ENCODE measurements around the gene RPL27A.
A peak's percentile ranks its signal among the peaks of the same experiment; 100 is the strongest.

RPL27A gene

DNA sequence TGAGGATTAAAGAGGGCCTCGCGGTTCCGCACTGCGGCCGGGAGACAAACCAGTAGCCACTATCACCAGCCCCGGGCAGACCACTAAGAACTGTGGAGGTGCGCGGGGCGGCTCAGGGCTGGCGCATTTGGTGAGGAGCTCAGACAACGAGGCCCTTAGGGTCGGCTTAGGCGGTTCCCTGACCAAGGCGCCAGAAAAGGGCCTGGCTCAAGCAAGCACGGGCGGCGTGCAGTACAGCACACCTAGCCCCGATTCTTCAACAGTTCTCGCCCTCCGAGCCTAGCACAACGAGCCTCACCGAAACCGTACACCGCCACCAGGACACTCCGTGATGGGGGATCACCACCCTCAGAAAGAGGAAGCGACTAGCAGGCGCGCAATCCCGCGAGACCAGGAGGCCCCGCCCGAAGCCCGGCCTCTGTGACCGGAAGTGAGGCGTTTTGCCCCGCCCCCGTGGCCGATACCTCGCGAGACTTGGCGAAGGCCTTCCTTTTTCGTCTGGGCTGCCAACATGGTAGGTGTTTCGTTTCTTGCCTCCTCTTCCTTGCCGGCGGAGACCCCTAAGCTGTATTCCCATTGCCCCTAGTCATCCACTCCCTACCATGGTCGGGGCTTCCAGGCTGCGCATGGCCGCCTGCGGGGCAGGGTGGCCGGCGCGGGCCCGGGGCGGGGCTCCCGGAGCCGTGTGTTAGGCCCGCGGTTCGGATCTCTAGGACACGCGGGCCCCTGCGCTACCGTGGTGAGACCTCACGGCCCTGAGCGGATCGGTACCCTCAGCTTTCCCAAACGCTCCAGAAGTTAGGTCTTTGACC lies at the start of gene RPL27A, which contains the start of gene TRIM66:
Gene RPL27A, plus strand, starts transcription at position 490 of the 812 bp plus-strand sequence. Its CDS starts 22 bp downstream, at position 512.
Gene TRIM66, minus strand, starts transcription at position 363 of the 812 bp plus-strand sequence. CDS start 10,391 bp downstream, outside the sequence.
- peak; percentile 99 for DNase-seq

DNA sequence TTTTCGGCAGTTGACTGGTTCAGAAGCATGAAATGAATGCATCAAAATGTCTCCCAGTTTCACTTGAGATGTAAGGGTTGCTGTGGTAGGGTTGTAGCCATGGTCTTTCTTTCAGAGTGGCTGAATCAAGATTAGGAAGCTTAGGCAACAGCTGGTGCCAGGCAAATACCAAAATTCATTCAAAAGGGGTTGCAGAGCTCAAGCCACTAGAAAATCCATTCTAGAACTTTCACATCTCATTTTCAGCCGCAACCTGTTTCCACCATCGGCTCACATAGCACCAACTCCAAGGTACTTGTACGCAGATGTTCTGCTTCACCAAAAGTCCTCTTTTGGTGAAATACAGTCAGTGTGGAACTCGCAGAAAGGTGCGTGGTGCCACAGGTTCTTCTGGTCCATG lies 48.1 kb upstream of the RPL27A start:
- DNase-seq, result no peak

DNA sequence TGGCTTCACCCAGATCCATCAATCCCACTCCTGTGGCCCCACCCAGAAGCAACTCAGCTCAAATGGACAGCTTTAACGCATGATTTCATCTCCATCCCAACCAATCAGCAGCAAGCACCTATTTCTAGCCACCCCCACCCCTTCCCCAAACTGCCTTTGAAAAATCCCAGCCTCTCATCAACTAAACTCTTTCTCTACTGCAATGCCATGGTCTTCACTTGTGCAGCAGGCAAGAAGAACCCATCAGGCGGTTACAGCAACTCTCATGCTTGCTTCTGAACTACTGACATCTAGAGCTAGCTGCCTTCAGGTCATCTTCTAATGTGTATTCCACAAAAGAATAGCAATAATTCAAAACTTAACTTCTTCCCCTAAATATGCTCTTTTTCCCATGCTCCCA lies 46.5 kb upstream of the RPL27A start:
- no peak for DNase-seq

DNA sequence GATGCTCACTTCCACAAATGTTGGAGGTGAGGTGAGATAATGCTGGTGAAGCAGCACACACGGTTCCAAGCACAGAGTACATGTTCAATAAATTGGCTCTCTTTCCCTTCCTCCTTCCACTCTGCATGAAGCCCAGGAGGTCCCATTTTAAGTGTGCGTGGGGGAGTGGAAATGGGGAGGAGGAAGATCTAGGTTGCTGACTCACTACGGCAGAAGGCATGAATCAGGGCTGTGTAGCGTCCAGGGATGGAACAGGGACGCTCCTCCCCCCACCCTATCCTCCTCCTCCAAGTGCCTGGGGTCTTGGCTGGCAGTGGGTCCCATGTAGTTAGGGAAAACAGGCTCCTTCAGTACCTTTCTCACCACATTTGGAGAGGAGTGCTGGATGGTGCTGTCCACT lies 44.3 kb upstream of the RPL27A start:
- DNase-seq, result no peak

DNA sequence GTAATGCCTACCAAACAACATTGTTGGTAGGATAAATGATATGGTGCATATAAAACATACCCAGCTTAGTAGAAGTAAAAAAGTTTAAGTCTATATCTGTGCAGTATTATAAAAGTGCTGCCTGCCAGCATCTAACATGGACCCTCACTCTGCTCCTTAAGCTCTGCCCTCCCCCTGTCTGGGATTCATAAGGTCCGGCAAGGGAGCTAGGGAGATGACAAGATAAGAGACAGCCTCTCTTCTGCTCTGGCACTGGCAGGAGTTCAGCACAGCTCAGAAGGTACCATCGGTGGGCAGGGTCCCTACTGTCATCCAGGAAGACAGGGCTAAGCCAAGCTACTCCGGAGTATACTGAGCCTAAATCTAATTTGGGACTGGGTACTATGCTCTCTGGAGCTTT lies 42.9 kb upstream of the RPL27A start:
- no peak for DNase-seq

DNA sequence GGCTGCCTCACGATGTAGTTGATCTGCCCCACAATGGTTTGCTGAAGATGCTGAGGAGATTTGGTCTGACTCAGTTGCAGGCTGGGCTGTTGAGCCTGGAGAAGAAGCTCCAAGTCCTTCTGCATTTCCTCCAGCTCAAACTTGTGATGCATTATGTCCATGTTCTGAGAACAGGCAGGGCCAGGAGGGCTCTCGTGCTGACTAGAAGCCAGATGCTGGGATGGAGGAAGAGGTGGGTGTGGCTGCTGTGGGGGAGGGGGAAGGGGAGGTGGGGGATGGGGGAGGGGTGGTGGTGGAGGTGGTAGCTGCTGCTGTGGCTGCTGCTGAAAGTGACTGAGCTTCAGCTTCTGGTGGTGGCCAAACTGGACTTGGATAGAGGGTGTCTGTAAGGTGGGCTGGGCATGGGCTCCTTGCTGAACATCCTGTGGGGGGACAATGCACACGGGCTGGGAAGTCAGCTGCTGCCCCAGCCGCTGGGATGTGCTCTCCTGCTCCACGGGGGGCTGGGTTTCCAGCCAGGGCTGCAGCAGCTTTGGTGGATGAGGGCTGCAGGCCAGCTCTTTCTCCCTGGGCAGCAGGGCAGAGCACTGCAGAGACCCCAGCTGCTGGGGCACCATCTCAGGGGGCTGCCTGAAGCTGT lies 42.2 kb upstream of the RPL27A start:
- peak; percentile 72 for DNase-seq

DNA sequence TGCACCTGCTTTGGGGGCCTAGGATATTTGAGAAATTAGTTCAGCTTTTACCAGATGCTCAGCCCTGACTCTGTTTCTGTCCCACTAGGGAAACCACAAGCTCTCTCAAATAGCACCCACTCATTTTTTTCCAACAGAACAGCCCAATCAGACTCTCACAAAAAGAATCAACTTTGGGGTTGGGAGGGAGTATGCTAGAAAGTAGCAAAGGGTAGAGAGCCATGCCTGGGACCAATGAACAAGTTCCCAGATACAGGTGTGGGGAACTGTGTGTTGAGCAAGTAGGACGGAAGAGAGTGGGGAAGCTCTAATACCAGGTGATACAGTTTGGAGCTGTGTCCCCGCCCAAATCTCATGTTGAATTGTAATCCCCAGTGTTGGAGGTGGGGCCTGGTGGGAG lies 41.3 kb upstream of the RPL27A start:
- no peak for DNase-seq

DNA sequence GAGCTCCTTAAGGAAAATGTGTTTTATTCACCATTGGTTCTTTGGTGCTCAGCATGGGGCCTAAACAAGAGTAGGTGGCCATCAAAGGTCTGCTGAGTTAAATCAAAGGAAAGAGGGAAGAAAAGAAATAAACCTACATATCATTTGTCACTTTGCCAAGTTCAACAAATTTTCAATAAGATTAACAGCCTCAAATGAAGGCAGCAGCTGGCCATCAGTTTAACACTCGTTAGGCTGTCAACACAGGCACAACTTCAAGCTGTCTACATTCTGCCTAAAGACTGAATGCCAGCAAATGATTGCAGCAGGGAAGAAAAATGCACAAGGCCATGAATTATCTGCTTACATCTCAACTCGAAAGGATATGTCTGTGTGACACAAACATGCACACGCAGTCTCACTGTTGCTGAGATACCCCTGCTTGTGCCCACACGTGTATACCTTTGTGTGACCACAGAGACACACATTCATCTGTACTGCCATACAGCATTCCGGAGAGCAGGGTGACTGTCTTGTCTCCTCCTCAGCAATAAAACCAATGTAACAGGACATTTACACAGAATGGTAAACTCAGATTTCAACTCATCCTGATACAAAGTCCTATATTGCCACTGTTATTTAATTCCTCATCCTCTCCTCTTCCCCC lies 40.3 kb upstream of the RPL27A start:
- peak; percentile 96 for DNase-seq

DNA sequence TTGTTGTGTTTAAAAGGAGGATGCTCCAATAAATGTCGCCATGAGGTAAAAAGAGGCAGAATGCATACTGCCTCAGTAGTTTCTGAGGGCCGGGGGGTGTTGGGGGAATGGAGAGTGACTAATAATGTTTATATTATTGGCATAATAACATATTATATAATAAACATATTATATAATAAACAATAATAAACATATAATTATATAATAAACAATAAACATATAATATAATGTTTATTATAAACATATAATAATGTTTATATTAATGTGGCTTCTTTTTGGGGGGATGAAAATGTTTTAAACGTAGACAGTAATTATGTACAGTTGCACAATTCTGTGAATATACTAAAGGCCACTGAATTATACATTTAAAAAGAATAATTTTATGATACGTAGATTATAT lies 35.7 kb upstream of the RPL27A start:
- no peak for DNase-seq

DNA sequence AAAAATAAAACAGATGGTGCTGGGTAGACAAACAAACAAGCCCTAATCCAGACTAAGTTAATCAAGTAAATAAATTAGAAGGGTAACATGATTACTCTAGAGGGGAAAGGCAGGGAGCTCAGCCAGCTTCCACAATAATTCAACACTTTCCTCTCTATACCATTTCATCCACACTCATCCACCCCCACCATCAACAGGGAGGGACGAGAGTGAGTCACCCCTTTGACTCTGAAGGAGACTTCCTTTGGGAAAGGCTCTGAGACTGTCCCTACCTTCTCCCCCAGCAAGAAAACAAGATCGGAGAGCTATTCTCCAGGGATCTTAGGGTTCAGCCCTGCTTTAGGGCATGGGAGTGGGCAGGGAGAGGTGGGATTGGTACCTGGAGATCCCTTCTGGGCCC lies 33.2 kb upstream of the RPL27A start:
- peak; percentile 22 for DNase-seq

DNA sequence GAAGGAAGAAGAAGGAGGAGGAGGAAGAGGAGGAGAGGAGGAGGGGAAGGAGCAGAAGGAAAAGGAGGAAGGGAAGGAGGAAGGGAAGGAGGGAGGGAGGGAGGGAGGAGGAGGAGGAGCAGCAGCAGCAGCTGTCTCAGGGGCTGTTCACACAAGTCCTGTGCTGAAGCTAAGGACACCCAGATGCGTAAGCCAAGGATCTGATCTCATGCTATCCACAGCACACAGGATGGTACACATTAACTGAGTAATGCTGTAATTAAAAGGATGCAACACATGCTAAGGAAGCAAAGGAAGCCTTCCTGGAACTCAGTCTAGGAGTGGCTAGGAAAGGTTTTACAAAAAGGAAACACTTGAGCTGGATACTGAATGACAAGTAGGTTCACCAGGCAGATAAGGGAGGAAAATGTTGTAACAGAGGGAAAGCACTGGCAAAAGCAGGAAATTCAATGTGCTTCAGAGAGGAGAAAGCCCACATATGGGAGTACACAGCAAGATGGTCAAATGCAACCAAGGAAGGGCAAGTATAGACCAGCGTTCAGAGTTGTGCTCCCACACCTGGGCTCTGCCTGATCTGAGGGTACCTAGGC lies 32.1 kb upstream of the RPL27A start:
- peak; percentile 30 for DNase-seq

DNA sequence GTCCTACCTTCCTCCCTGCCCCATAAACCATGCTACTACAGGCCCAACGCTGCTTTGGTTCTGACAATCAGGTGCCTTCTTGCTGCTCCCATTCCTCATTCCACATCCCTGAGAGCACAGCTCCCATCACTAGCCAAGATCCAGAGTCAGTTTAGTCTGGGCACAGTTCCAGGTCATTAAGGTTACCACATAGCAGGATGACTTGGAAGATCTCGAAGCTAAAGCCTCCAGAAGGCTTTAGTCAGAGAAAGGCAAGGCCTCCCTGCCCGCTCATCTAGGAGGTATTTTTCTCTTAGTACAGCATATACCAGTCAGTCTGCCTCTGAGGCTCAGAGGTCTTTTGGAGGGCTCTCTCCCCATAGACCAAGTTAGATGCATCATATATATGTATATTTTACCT lies 30.5 kb upstream of the RPL27A start:
- DNase-seq, result peak; percentile 40

DNA sequence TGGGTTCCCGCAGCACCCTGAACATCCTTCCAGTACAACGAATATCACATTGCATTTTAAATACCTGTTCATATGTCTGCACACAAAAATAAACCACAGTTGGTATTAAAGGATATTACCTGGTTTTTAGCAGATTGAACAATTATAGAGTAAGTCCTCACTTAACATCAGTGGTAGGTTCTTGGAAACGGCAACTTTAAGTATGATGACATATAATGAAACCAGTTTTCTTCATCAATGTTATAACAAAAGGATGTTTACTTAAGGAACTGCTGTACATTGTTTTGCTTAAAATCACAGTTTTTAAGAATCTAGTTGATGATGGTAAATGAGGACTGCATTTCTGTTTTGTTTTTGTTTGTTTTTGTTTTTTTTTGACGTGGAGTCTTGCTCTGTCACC lies 28.1 kb upstream of the RPL27A start:
- DNase-seq, result peak; percentile 52

DNA sequence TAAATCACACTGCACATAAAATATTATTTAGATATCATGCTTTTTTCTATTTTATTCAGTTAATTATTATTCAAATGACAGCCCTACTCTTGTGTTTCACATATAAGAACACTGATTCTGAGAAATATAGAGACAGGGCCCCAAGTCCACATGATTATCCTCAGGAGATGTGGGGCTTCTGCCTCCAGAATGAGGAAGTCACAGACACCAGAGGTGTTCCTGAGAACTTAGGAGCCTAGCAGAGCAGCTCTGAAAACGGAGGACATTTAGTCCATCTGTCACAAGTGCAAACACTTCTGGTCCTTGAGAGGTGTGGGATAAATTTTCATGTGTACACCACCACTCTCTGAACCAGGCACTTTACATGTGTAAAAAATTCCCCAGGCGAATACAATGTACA lies 26.3 kb upstream of the RPL27A start:
- DNase-seq, result peak; percentile 18

DNA sequence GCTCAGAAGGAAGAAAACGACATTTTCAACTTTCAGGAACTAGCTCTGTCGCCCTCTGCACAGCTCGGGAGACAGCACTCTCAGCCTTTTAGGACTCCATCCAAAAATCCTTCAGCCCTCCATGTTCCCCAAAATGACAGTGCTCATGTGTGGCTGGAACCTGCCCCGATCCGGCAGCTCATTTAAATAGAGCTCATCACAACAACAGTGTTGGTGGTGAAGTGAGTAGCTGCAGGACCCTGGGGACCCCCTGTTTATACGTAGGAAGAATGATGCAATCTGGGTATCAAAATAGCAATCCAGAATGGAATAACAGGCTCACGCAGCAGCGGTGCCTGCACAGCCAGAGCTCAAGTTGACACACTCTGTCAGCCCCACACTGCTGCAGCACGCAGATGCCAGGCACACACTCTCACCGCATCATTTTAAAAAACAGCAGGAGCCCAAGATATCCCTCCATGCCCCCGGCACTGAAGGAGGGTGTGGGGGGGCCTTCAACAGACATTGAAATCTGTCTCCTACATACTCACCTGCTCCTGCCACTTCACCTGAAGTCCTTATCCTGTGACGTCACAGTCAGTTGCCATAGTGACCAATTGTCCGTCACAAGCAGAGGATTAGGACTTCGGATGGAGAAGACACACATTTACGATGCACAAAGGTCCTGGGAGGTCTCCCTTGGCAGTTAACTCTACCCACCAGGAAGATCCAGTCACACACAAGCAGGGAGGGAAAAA lies 24.1 kb upstream of the RPL27A start:
- peak; percentile 69 for DNase-seq

DNA sequence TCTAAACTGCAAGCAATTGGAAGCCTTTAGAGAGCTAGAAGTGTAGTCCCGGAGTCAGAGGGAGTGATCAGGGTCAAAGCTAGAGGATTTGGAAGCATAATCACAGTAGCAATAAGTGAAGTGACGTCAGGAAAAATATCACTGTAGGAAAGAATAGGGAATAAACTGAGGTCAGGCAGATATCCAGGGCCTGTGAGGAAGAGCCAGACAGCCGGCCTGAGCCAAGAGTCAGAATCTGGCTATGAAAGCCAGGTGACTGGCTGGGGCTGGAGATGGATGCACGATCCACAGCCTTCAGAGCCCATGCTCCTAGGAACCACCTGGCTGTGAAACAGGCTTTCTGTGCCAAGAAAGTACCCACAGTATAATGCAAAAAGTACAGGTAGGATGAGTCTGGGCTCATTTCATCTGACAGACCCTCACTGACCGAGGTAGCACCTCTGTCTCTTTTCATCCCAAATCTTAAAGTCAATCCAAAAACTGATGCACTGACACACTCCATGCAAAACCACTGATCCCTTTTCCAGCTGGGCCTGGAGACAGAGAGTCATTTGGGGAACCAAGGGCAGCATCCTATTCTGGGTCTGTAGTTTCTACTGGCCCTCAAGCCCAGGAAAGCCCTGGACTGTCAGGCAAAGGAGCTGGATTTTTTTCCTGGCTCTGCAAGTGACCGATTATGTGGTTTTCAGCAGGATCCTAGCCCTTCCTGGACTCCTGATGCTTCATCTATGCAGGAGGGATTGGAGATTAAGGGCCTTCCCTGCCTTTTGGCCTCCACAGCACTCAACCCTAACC lies 21.4 kb upstream of the RPL27A start:
- DNase-seq, result no peak

DNA sequence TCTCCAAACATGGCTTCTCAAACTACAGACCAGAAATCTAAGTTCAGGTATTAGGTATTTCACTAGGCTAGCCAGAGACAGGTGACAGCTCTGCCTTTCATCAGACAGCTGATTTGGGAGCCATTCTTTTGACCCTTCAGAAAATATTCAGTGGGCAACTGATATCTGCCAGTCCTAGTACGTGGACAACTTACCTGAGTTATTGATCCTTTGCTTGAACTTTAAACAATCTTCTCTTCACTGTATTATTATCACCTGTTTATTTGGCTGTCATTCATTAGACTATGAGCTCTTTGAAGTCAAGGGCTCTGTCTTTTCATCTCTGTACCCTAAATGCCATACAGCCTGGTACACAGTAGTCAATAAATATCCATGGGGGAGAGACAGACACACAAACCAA lies 17.4 kb upstream of the RPL27A start:
- no peak for DNase-seq

DNA sequence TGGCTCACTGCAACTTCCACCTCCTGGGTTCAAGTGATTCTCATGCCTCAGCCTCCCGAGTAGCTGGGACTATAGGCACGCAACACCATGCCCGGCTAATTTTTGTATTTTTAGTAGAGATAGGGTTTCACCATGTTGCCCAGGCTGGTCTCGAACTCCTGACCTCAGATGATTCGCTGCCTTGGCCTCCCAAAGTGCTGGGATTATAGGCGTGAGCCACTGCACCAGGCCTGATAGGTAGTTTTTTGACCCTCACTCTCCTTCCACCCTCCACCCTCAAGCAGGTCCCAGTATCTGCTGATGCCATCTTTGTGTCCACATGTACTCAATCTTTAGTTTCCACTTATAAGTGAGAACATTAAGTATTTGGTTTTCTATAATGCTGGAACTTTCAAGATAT lies 12.5 kb upstream of the RPL27A start:
- DNase-seq, result peak; percentile 21

DNA sequence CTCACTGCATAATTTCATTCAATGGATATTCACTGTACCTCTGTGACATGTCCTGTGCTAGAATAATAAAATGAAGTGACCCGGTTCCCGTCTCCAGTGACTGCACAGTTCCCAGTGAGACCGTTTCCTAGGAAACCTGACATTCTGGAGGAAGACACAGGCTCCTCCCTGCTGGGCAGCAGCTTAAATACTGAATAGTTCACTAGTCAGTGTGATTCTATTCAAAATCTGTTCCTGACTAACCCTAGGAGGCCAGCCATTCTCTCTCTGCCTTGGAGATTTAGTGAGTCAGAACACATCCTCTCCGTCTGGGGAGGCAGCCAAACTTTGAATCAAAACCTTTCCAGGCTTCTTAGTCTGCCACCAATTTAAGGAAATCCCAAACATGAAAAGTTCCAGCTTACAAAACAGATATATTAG lies 11.4 kb upstream of the RPL27A start:
- peak; percentile 99 for DNase-seq

DNA sequence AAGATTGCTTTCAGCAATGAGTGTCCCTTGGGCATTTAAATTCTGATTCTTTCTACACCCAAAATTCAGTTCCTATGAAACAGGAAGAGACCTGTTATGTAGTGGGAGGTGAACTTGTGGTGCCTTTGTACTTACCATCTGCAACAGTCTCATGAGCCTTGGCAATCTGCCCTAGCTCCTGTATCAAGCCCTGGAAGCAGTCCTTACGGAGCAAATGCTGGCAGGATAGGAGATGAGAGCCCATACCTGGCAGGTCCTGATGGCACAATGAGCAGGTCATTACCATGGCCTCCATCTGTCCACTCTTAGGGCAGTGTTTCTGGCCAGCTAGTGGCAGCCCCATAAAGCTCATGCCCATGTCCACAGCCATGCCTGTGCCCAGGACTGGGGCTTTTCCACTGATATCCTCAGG lies 10.9 kb upstream of the RPL27A start:
- DNase-seq, result peak; percentile 99

DNA sequence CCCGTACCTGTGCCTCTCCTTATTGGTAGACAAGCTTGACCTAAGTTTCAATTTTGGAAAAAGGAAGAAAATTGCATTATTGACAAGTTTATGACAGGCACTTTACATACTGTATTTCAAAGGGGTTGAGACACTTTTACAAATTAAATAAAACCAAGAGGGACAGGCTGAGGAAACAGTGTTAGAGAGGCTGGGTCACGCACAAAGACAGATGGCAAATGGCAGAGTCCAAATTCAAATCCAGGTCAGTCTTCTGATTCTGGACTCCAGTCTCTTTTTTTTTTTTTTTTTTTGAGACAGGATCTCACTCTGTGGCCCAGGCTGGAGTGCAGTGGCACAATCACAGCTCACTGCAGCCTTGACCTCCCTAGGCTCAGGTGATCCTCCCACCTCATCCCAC lies 10.2 kb upstream of the RPL27A start:
- peak; percentile 37 for DNase-seq

DNA sequence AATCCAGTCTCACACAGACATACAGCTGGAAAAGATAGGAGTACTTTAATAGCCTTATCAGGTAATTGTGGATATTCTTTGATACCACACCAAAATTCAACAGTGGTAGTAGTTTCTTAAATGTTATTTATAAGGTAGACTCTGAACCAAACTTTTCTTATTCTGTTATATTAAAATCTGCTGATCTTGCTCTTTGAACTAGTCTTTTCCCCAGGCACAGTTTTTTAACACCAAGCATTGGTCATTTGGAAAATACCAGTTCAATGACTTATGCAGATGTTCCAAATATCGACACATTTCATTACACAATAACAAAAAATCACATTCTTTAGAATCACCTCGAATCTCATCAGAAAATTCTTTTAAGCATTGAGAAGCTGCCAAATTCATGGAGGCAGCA lies 7.7 kb upstream of the RPL27A start:
- no peak for DNase-seq

Data from NCI-H69 (cell line).